A549 (cell line): Measurements from ENCODE around the gene TMEM106C. TPM values are rescaled to one million over a fixed set of nuclear protein-coding genes. Genes with fewer than 3 reads are reported as not detected.

Experiments used
- ATAC-seq, 2 experiments: fragments of 200-7000 bp in 1 of 2; fragments of >200 bp in 1 of 2; cut with Nextera tagmentation in 1 of 2; cut with Tn5 transposase in 1 of 2; 3 replicates each; pipeline versions ENCODE4 v1.8.0 to v1.9.1; 2018 to 2020; ENCODE audit warnings: mild to moderate bottlenecking in 1 of 2, moderate library complexity in 1 of 2
- CTCF ChIA-PET: fragments of 300-600 bp; sonication (Branson Sonifier 250); formaldehyde crosslinking; extraction: SDS; loops from one replicate; lab custom pipeline; 2021; ENCODE audit warnings: antibody characterized with exemption, inconsistent platforms; lab: Yijun Ruan, JAX
- POLR2A ChIA-PET: fragments of 350-600 bp; formaldehyde crosslinking; extraction: SDS; loops from one replicate; lab custom pipeline; 2021; ENCODE audit warnings: antibody characterized with exemption, inconsistent platforms; lab: Yijun Ruan, JAX
- DNase-seq, 2 experiments: peaks; one replicate each; pipeline versions ENCODE4 v3.0.0 to v3.0.0-alpha.2; 2011 to 2016; ENCODE audit warnings: low read depth in 1 of 2, low spot score in 1 of 2
- FAIRE-seq: peaks from 2 replicates; lab custom pipeline; 2011; peaks lifted over from hg19 to GRCh38; lab: Jason Lieb, UNC
- H3K27ac ChIP-seq, 2 experiments: fragments of >200 bp; sonication (Bioruptor Twin); formaldehyde crosslinking; 3 replicates each; pipeline ENCODE4 v1.5.1; 2016 to 2017
- H3K4me1 ChIP-seq: fragments of >200 bp; sonication (Bioruptor Twin); formaldehyde crosslinking; 3 replicates; pipeline ENCODE4 v1.6.1; 2016
- H3K4me2 ChIP-seq: fragments of >200 bp; sonication (Bioruptor Twin); formaldehyde crosslinking; 3 replicates; pipeline ENCODE4 v1.6.1; 2016
- H3K4me3 ChIP-seq: fragments of >200 bp; sonication (Bioruptor Twin); formaldehyde crosslinking; 3 replicates; pipeline ENCODE4 v1.5.1; 2016
- H3K9me3 ChIP-seq: fragments of >200 bp; sonication (Bioruptor Twin); formaldehyde crosslinking; 3 replicates; pipeline ENCODE4 v1.6.1; 2016
- CBX8 ChIP-seq: fragments of 200-600 bp; sonication (generic); IDR thresholded peaks from 2 replicates; pipeline ENCODE4 v1.6.1; 2016
- CHD2 ChIP-seq: fragments of 150-350 bp; IDR thresholded peaks from 2 replicates; pipeline ENCODE4 v1.6.1; 2014; ENCODE audit warnings: low read length; ENCODE audit not compliant: partially characterized antibody
- E2F6 ChIP-seq: IDR thresholded peaks from 2 replicates; pipeline ENCODE4 v1.6.1; 2012; ENCODE audit warnings: low read depth, borderline replicate concordance
- ELK1 ChIP-seq: fragments of 150-350 bp; IDR thresholded peaks from 2 replicates; pipeline ENCODE4 v1.6.1; 2014; ENCODE audit warnings: low read depth, mild to moderate bottlenecking, low read length
- EP300 ChIP-seq, 2 experiments: fragments of >200 bp; sonication (Bioruptor Twin); formaldehyde crosslinking; IDR thresholded peaks; 2 replicates in 1 of 2; 3 replicates in 1 of 2; pipeline ENCODE4 v1.6.1; 2016 to 2017
- ESRRA ChIP-seq: fragments of 150-350 bp; IDR thresholded peaks from 2 replicates; pipeline ENCODE4 v1.6.1; 2014; ENCODE audit warnings: mild to moderate bottlenecking, low read length, borderline replicate concordance
- FOSB ChIP-seq: fragments of 250-450 bp; sonication (Bioruptor Pico); IDR thresholded peaks from 2 replicates; pipeline ENCODE4 v1.5.0; 2020; ENCODE audit warnings: mild to moderate bottlenecking, moderate library complexity
- FOSL2 ChIP-seq, 2 experiments: fragments of 450-650 bp in 1 of 2; fragments of >200 bp in 1 of 2; sonication (Bioruptor Twin) in 1 of 2; formaldehyde crosslinking; IDR thresholded peaks; 2 replicates each; pipeline versions ENCODE4 v1.5.0 to v1.6.1; 2016 to 2020; ENCODE audit warnings: mild to moderate bottlenecking in 1 of 2, moderate library complexity in 1 of 2
- HES2 ChIP-seq: fragments of >200 bp; sonication (Bioruptor Twin); formaldehyde crosslinking; IDR thresholded peaks from 2 replicates; pipeline ENCODE4 v1.6.1; 2016
- HEYL ChIP-seq: fragments of 250-450 bp; sonication (Bioruptor Pico); IDR thresholded peaks from 2 replicates; pipeline ENCODE4 v1.8.0; 2021; ENCODE audit warnings: mild to moderate bottlenecking, moderate library complexity
- JUN ChIP-seq, 2 experiments: fragments of >200 bp; sonication (Bioruptor Twin); formaldehyde crosslinking; IDR thresholded peaks; 2 replicates in 1 of 2; 3 replicates in 1 of 2; pipeline ENCODE4 v1.6.1; 2016 to 2017
- KDM1A ChIP-seq: fragments of 200-600 bp; sonication (generic); IDR thresholded peaks from 2 replicates; pipeline ENCODE4 v1.6.1; 2016; ENCODE audit warnings: low read depth, mild to moderate bottlenecking
- KDM5A ChIP-seq: fragments of 200-600 bp; sonication (generic); IDR thresholded peaks from 2 replicates; pipeline ENCODE4 v1.6.1; 2016; ENCODE audit warnings: antibody characterized with exemption, mild to moderate bottlenecking
- PHF8 ChIP-seq: fragments of 200-600 bp; sonication (generic); IDR thresholded peaks from 2 replicates; pipeline ENCODE4 v1.6.1; 2016; ENCODE audit warnings: low read depth, mild to moderate bottlenecking, antibody characterized with exemption, moderate library complexity, borderline replicate concordance
- POLR2A ChIP-seq: IDR thresholded peaks from 2 replicates; pipeline ENCODE4 v1.6.1; 2012; ENCODE audit warnings: mild to moderate bottlenecking, low read length
- TFCP2L1 ChIP-seq: fragments of 250-450 bp; sonication (Bioruptor Pico); IDR thresholded peaks from 2 replicates; pipeline ENCODE4 v1.5.0; 2021; ENCODE audit warnings: mild to moderate bottlenecking
- WGBS: methylation state at CpG from one replicate; pipeline ENCODE4 v1.1.6; 2017; ENCODE audit errors: missing lambda C conversion rate; 5-methylcytosine and 5-hydroxymethylcytosine counted together
- polyA plus RNA-seq, 4 experiments: library from polyadenylated mRNA; depleted of rRNA in 3 of 4; stranded (reverse); fragments of >200 nt; fragmentation: RNase III in 1 of 4; extraction: RNeasy Plus Mini Kit Qiagen cat#74134 plus additional on column Dnase treatment in 1 of 4; gene quantifications; 2 replicates in 3 of 4; 3 replicates in 1 of 4; pipeline ENCODE4 v1.2.3, GENCODE V29; 2011 to 2017
- TF ChIP-seq, protein P1 (sequence below): fragments of >200 bp; sonication (Bioruptor Twin); formaldehyde crosslinking; IDR thresholded peaks from 3 replicates; pipeline ENCODE4 v1.5.1; 2016
- TF ChIP-seq, protein P2 (sequence below): IDR thresholded peaks from 2 replicates; pipeline ENCODE4 v1.6.1; 2012
- TF ChIP-seq, protein P3 (sequence below): fragments of 200-600 bp; sonication (generic); IDR thresholded peaks from 2 replicates; pipeline ENCODE4 v1.6.1; 2016; ENCODE audit warnings: antibody characterized with exemption, mild to moderate bottlenecking, moderate library complexity

The TMEM106C gene
- polyA plus RNA-seq, 2 of the 4 experiments (the other 2 are of a cell fraction): 166 to 236 TPM

DNA sequence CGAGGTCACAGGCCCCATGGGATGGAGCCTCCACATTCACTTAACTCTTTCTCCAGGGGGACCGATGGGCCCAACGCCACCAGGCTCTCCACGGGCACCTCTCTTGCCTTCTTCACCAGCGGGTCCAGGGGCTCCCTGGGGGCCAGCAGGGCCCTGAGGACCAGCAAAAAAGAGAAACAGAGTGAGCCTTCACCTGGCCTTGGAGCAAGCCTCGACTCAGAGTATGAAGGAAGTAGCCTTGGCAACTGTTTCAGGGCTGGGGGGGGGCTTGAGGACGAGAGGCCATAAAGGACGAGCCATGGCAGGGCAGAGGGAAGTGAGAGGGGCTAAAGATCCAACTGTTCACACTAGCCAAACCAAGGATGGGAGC is 22.9 kb downstream of the TMEM106C start:
- FAIRE-seq (no peak), ATAC-seq (no peak)

GRCh38 chr12:47986832-47987231 is 23.4 kb downstream of the TMEM106C start:
- DNase-seq: no peak
- ATAC-seq: no peak
- H3K4me3 ChIP-seq: no peak overlapping the region
- H3K9me3 ChIP-seq: no peaks in the 10 kb centered on the region
- no peak for FAIRE-seq
- no peaks in the 10 kb centered on the region for H3K4me1 ChIP-seq
- H3K27ac ChIP-seq: no peak overlapping the region
- WGBS: 50% methylated on average over 5 of the region's 5 CpGs
- POLR2A ChIA-PET: no interaction called here
- CTCF ChIA-PET: no interaction called here
- TF ChIP-seq HES2 (no peak), EP300 (IDR thresholded peaks at IDR 0.05) (no peak), ESRRA (no peak)
- TF ChIP-seq, protein P1, sequence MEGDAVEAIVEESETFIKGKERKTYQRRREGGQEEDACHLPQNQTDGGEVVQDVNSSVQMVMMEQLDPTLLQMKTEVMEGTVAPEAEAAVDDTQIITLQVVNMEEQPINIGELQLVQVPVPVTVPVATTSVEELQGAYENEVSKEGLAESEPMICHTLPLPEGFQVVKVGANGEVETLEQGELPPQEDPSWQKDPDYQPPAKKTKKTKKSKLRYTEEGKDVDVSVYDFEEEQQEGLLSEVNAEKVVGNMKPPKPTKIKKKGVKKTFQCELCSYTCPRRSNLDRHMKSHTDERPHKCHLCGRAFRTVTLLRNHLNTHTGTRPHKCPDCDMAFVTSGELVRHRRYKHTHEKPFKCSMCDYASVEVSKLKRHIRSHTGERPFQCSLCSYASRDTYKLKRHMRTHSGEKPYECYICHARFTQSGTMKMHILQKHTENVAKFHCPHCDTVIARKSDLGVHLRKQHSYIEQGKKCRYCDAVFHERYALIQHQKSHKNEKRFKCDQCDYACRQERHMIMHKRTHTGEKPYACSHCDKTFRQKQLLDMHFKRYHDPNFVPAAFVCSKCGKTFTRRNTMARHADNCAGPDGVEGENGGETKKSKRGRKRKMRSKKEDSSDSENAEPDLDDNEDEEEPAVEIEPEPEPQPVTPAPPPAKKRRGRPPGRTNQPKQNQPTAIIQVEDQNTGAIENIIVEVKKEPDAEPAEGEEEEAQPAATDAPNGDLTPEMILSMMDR: no peak
- TF ChIP-seq, protein P2, sequence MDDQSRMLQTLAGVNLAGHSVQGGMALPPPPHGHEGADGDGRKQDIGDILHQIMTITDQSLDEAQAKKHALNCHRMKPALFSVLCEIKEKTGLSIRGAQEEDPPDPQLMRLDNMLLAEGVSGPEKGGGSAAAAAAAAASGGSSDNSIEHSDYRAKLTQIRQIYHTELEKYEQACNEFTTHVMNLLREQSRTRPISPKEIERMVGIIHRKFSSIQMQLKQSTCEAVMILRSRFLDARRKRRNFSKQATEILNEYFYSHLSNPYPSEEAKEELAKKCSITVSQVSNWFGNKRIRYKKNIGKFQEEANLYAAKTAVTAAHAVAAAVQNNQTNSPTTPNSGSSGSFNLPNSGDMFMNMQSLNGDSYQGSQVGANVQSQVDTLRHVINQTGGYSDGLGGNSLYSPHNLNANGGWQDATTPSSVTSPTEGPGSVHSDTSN: no peak
- H3K4me2 ChIP-seq: no peak overlapping the region

More for the DNA sequence above, 22.9 kb downstream of the TMEM106C start:
- ChIA-PET CTCF (no interaction called here), POLR2A (no interaction called here)
- Histone ChIP-seq H3K27ac (no peak overlapping the region), H3K4me3 (no peak overlapping the region), H3K4me1 (no peaks in the 10 kb centered on the region), H3K9me3 (no peaks in the 10 kb centered on the region), H3K4me2 (no peak overlapping the region)
- WGBS: 37% methylated on average over 8 of the region's 8 CpGs
- no peak for DNase-seq
- TF ChIP-seq FOSL2 (IDR thresholded peaks at IDR 0.05) (no peak), FOSL2 (CRISPR knock-in tag; IDR thresholded peaks at IDR 0.05) (no peak), HES2 (no peak), E2F6 (no peak), KDM1A (no peak)

- 70% methylated on average over 14 of the region's 14 CpGs for WGBS
- CTCF ChIA-PET: interaction anchor here (0.5 kb wide), 1 partner anchor 982 kb away, joined by 3 read pairs; no protein-coding TSS in a partner anchor
- ATAC-seq: no peak
- TF ChIP-seq POLR2A (no peak), TFCP2L1 (CRISPR knock-in tag) (no peak), HEYL (CRISPR knock-in tag) (no peak), KDM5A (no peak), CBX8 (no peak), PHF8 (no peak), KDM1A (no peak), CHD2 (no peak), FOSB (CRISPR knock-in tag) (no peak), JUN (IDR thresholded peaks at IDR 0.05) (no peak), ELK1 (no peak)
- TF ChIP-seq, protein P2: no peak
- TF ChIP-seq, protein P3, sequence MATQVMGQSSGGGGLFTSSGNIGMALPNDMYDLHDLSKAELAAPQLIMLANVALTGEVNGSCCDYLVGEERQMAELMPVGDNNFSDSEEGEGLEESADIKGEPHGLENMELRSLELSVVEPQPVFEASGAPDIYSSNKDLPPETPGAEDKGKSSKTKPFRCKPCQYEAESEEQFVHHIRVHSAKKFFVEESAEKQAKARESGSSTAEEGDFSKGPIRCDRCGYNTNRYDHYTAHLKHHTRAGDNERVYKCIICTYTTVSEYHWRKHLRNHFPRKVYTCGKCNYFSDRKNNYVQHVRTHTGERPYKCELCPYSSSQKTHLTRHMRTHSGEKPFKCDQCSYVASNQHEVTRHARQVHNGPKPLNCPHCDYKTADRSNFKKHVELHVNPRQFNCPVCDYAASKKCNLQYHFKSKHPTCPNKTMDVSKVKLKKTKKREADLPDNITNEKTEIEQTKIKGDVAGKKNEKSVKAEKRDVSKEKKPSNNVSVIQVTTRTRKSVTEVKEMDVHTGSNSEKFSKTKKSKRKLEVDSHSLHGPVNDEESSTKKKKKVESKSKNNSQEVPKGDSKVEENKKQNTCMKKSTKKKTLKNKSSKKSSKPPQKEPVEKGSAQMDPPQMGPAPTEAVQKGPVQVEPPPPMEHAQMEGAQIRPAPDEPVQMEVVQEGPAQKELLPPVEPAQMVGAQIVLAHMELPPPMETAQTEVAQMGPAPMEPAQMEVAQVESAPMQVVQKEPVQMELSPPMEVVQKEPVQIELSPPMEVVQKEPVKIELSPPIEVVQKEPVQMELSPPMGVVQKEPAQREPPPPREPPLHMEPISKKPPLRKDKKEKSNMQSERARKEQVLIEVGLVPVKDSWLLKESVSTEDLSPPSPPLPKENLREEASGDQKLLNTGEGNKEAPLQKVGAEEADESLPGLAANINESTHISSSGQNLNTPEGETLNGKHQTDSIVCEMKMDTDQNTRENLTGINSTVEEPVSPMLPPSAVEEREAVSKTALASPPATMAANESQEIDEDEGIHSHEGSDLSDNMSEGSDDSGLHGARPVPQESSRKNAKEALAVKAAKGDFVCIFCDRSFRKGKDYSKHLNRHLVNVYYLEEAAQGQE: no peak
- TF ChIP-seq, all 56 proteins: peak for 0
- Histone ChIP-seq H3K4me2 (no peak overlapping the region), H3K9me3 (no peaks in the 10 kb centered on the region), H3K4me1 (no peaks in the 10 kb centered on the region), H3K4me3 (no peak overlapping the region), H3K27ac (no peak overlapping the region)
- POLR2A ChIA-PET: no interaction called here
- no peak for DNase-seq
- FAIRE-seq: no peak
Measured at GRCh38 chr12:47987411-47988072, 24.1 kb downstream of the TMEM106C start.
